ENCODE results near the gene CAPRIN2. TPM values are rescaled to one million over a fixed set of nuclear protein-coding genes. Genes with fewer than 3 reads are reported as not detected.

Gene CAPRIN2
- total and polyA plus RNA-seq, 2 of the 4 experiments (the other 2 are of a cell fraction), result 18.9 to 23.8 TPM

DNA sequence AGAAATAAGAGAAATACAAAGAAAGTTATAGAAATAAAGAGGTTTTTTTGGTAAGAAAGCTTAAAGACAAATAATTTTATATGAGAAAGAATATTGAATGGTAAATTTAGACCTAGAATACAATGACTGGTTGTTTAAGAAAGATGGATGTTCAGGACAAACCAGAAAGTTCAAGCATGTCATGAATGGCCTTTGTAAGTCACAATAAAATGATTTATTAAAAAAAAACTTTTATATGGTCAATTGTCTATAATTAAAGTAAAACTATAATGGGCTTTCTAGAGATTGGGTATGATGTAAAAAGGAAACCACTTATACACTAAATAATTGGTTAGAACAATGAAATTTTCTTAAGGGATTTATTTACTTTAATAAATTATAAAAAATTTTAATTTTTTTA, 19.8 kb upstream of the CAPRIN2 start:
- Histone ChIP-seq H2AK9ac (replicated peaks; ENCODE audit: low read depth, low read length, poor library complexity) (no peak overlapping the region), H3K9me3 (ENCODE audit: control insufficient read depth, insufficient read depth, low read length) (no peaks in the 10 kb centered on the region), H3K9ac (ENCODE audit: low read depth, low read length) (no peak overlapping the region), H4K8ac (ENCODE audit: low read depth in 2 of 2, low read length in 2 of 2) (no peak overlapping the region), H3K4me3 (ENCODE audit: insufficient read depth, low read depth, low read length) (no peak overlapping the region), H2AK5ac (ENCODE audit: low read depth, low read length) (no peak overlapping the region), H4K20me1 (ENCODE audit: insufficient read depth, low read length) (no peaks in the 10 kb centered on the region), H3K23ac (ENCODE audit: low read depth, low read length) (no peak overlapping the region), H4K5ac (ENCODE audit: low read depth, low read length) (no peak overlapping the region), H3K36me3 (ENCODE audit: control insufficient read depth, insufficient read depth, low read length) (no peaks in the 10 kb centered on the region), H3K27me3 (ENCODE audit: control insufficient read depth, insufficient read depth, low read length) (peaks cover 2% of the 10 kb centered on the region), H2BK20ac (ENCODE audit: low read depth, low read length) (no peak overlapping the region), H3K4ac (ENCODE audit: low read depth, low read length) (no peak overlapping the region), H3K14ac (replicated peaks; ENCODE audit: low read depth, low read length) (no peak overlapping the region), H2BK5ac (ENCODE audit: low read depth, low read length, poor library complexity, severe bottlenecking) (no peak overlapping the region), H3K18ac (ENCODE audit: low read depth, low read length) (no peak overlapping the region), H3K27ac (ENCODE audit: insufficient read depth, low read length) (no peak overlapping the region), H3K79me1 (ENCODE audit: low read depth in 1 of 2, low read length in 2 of 2) (no peaks in the 10 kb centered on the region), H2BK15ac (ENCODE audit: low read depth, low read length) (no peak overlapping the region), H3K56ac (ENCODE audit: extremely low read depth, insufficient read depth, low read length) (no peak overlapping the region), H3K4me2 (ENCODE audit: low read depth, low read length) (no peak overlapping the region), H3K4me1 (ENCODE audit: control insufficient read depth, insufficient read depth, low read length) (no peaks in the 10 kb centered on the region), H2BK120ac (ENCODE audit: low read depth, low read length) (no peak overlapping the region), H4K91ac (ENCODE audit: insufficient read depth, low read depth, low read length) (no peak overlapping the region), H2AFZ (replicated peaks; ENCODE audit: low read length, poor library complexity) (no peak overlapping the region), H3K9me1 (ENCODE audit: insufficient read depth, low read length) (no peaks in the 10 kb centered on the region)
- intact Hi-C loops (cut with micrococcal nuclease), result no loop called here
- BruUV-seq (replicated peaks), result no TSS peak
- ATAC-seq (ENCODE audit: low read depth), result no peak
- CTCF ChIA-PET, result no interaction called here
- in situ Hi-C loops (cut with MboI; ENCODE audit: low sequenced_read_pairs), result no loop called here
- POLR2A ChIA-PET (ENCODE audit: unreplicated experiment), result no interaction called here
- DNase-seq, result no peak
- dilution Hi-C loops (cut with HindIII; ENCODE audit: low sequenced_read_pairs, unreplicated experiment), result no loop called here
- TF ChIP-seq, protein P1, sequence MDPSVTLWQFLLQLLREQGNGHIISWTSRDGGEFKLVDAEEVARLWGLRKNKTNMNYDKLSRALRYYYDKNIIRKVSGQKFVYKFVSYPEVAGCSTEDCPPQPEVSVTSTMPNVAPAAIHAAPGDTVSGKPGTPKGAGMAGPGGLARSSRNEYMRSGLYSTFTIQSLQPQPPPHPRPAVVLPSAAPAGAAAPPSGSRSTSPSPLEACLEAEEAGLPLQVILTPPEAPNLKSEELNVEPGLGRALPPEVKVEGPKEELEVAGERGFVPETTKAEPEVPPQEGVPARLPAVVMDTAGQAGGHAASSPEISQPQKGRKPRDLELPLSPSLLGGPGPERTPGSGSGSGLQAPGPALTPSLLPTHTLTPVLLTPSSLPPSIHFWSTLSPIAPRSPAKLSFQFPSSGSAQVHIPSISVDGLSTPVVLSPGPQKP (IDR thresholded peaks at IDR 0.05; ENCODE audit: borderline replicate concordance, low read depth, low read length), result no peak
- TF ChIP-seq RAD21 (IDR thresholded peaks at IDR 0.05; ENCODE audit: low read length) (no peak), POLR2A (IDR thresholded peaks at IDR 0.05; ENCODE audit: low read depth, low read length) (no peak), BHLHE40 (IDR thresholded peaks at IDR 0.05; ENCODE audit: low read depth, low read length) (no peak), MAFK (IDR thresholded peaks at IDR 0.05; ENCODE audit: low read depth, low read length) (no peak), MAZ (IDR thresholded peaks at IDR 0.05; ENCODE audit: borderline replicate concordance, low read depth, low read length) (no peak), FOS (IDR thresholded peaks at IDR 0.05; ENCODE audit: low read depth, low read length) (no peak), RFX5 (IDR thresholded peaks at IDR 0.05; ENCODE audit: low read depth, low read length) (no peak), CHD1 (IDR thresholded peaks at IDR 0.05; ENCODE audit: low read depth, low read length) (no peak), SMC3 (IDR thresholded peaks at IDR 0.05; ENCODE audit: low read depth, low read length) (no peak), MXI1 (IDR thresholded peaks at IDR 0.05; ENCODE audit: borderline replicate concordance, low read depth, low read length) (no peak), CEBPB (IDR thresholded peaks at IDR 0.05; ENCODE audit: low read depth, low read length) (no peak), RCOR1 (IDR thresholded peaks at IDR 0.05; ENCODE audit: insufficient replicate concordance, low read length) (no peak), NFE2L2 (IDR thresholded peaks at IDR 0.05; ENCODE audit: low read depth, low read length) (no peak), USF2 (IDR thresholded peaks at IDR 0.05; ENCODE audit: low read depth, low read length) (no peak)
- TF ChIP-seq, protein P2, sequence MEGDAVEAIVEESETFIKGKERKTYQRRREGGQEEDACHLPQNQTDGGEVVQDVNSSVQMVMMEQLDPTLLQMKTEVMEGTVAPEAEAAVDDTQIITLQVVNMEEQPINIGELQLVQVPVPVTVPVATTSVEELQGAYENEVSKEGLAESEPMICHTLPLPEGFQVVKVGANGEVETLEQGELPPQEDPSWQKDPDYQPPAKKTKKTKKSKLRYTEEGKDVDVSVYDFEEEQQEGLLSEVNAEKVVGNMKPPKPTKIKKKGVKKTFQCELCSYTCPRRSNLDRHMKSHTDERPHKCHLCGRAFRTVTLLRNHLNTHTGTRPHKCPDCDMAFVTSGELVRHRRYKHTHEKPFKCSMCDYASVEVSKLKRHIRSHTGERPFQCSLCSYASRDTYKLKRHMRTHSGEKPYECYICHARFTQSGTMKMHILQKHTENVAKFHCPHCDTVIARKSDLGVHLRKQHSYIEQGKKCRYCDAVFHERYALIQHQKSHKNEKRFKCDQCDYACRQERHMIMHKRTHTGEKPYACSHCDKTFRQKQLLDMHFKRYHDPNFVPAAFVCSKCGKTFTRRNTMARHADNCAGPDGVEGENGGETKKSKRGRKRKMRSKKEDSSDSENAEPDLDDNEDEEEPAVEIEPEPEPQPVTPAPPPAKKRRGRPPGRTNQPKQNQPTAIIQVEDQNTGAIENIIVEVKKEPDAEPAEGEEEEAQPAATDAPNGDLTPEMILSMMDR (conservative IDR thresholded peaks at IDR 0.05; ENCODE audit: low read depth, low read length), result no peak

Data from IMR-90 (cell line).